KMS-11 (cell line): ENCODE data around the gene ADAMTS6.

Experiments used
- H2AFZ ChIP-seq: fragments of 200-600 bp; sonication (generic); 2 replicates; pipeline ENCODE4 v1.6.1; 2016; ENCODE audit warnings: antibody characterized with exemption, mixed run types, low read depth
- H3K27ac ChIP-seq: fragments of 200-600 bp; sonication (generic); 2 replicates; pipeline ENCODE4 v1.6.1; 2016; ENCODE audit warnings: mild to moderate bottlenecking, mixed run types
- H3K27me3 ChIP-seq: fragments of 200-600 bp; sonication (generic); 2 replicates; pipeline ENCODE4 v1.6.1; 2017; ENCODE audit warnings: mild to moderate bottlenecking, low read depth, mixed run types, moderate library complexity; ENCODE audit not compliant: insufficient read depth
- H3K36me3 ChIP-seq: fragments of 200-600 bp; sonication (generic); 2 replicates; pipeline ENCODE4 v1.6.1; 2017; ENCODE audit warnings: mild to moderate bottlenecking, mixed run types; ENCODE audit not compliant: insufficient read depth
- H3K4me1 ChIP-seq: fragments of 200-600 bp; sonication (generic); 2 replicates; pipeline ENCODE4 v1.6.1; 2016; ENCODE audit warnings: mild to moderate bottlenecking, low read depth, mixed run types; ENCODE audit not compliant: poor library complexity, severe bottlenecking
- H3K4me2 ChIP-seq: fragments of 200-600 bp; sonication (generic); 2 replicates; pipeline ENCODE4 v1.7.0; 2016; ENCODE audit warnings: mild to moderate bottlenecking, mixed run types
- H3K4me3 ChIP-seq: fragments of 200-600 bp; sonication (generic); IDR thresholded peaks from 2 replicates; pipeline ENCODE4 v1.6.1; 2017; ENCODE audit warnings: low read depth, low read length, mixed read lengths; ENCODE audit not compliant: insufficient read depth
- H3K79me2 ChIP-seq: fragments of 200-600 bp; sonication (generic); 2 replicates; pipeline ENCODE4 v1.6.1; 2016; ENCODE audit warnings: low read depth, mixed run types; ENCODE audit not compliant: insufficient read depth
- H3K9ac ChIP-seq: fragments of 200-600 bp; sonication (generic); 2 replicates; pipeline ENCODE4 v1.6.1; 2016; ENCODE audit warnings: mild to moderate bottlenecking, mixed run types
- H4K20me1 ChIP-seq: fragments of 200-600 bp; sonication (generic); 2 replicates; pipeline ENCODE4 v1.6.1; 2016; ENCODE audit warnings: mild to moderate bottlenecking, mixed run types; ENCODE audit not compliant: insufficient read depth
- TF ChIP-seq, protein P1 (sequence below): fragments of 200-600 bp; sonication (generic); conservative IDR thresholded peaks from 2 replicates; pipeline ENCODE4 v1.6.1; 2017; ENCODE audit warnings: low read depth, mild to moderate bottlenecking, antibody characterized with exemption, low read length, moderate library complexity, mixed read lengths

ADAMTS6 gene

DNA sequence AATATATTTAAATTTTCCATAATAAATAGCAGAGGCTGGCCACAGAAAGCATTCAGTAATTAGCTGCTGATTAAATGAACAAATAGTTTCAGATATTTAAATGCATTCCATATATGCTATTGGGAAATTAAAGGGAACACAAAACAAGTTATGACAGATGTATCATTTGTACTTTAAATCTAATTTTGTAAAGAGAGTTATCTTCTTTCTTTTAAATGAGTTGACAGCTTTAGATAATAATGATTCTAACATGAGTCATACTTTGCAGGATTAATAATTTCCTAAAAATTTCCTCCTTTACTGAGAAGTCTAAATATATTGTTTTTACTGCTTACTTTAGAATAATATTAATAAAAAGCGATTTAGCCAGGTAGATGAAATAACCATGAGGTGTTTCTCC is 320.1 kb downstream of the ADAMTS6 start:
- Histone ChIP-seq H3K4me2 (no peak overlapping the region), H3K27ac (no peak overlapping the region), H3K79me2 (no peaks in the 10 kb centered on the region), H3K9ac (no peak overlapping the region), H4K20me1 (no peaks in the 10 kb centered on the region), H3K4me1 (no peaks in the 10 kb centered on the region), H3K27me3 (no peaks in the 10 kb centered on the region), H3K36me3 (no peaks in the 10 kb centered on the region), H2AFZ (no peak overlapping the region), H3K4me3 (no peak overlapping the region)
- TF ChIP-seq, protein P1, sequence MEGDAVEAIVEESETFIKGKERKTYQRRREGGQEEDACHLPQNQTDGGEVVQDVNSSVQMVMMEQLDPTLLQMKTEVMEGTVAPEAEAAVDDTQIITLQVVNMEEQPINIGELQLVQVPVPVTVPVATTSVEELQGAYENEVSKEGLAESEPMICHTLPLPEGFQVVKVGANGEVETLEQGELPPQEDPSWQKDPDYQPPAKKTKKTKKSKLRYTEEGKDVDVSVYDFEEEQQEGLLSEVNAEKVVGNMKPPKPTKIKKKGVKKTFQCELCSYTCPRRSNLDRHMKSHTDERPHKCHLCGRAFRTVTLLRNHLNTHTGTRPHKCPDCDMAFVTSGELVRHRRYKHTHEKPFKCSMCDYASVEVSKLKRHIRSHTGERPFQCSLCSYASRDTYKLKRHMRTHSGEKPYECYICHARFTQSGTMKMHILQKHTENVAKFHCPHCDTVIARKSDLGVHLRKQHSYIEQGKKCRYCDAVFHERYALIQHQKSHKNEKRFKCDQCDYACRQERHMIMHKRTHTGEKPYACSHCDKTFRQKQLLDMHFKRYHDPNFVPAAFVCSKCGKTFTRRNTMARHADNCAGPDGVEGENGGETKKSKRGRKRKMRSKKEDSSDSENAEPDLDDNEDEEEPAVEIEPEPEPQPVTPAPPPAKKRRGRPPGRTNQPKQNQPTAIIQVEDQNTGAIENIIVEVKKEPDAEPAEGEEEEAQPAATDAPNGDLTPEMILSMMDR = no peak

DNA sequence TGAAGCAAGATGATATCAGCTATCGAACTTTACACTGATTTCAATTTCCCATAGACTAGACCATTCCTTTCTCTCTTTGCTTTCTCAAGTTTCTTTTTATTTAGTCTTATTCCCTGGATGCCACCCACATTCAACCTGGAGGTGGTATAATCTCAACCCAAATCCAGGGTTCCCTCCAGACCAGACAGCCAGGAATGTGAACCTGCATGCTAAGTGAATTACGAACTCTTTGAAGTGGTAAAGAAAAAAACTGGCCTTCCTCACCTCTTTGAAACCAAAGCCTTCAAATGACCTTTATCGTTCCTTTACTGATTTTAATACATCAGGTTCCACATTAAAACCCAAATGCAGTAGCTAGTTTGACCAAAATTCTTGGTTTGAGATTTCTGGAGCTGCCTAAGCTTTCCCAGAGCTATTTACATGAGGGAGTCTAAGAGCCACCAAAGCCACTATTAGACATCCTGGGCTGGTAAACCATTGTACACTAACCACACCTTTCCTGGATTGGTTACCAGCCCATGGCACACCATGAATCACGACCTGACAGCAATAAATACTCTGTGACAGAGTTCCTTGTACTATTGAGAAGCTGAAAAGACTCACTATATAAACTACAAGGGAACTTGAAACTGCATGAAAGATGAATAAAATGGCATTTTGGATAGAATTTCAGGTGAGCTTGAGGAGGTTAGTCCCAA is 323.7 kb downstream of the ADAMTS6 start:
- Histone ChIP-seq H3K4me3 (no peak overlapping the region), H2AFZ (no peak overlapping the region), H3K9ac (no peak overlapping the region), H3K27ac (no peak overlapping the region), H3K4me1 (no peaks in the 10 kb centered on the region), H3K27me3 (no peaks in the 10 kb centered on the region), H3K36me3 (no peaks in the 10 kb centered on the region), H3K79me2 (no peaks in the 10 kb centered on the region), H4K20me1 (no peaks in the 10 kb centered on the region), H3K4me2 (no peak overlapping the region)
- TF ChIP-seq, protein P1 = no peak

DNA sequence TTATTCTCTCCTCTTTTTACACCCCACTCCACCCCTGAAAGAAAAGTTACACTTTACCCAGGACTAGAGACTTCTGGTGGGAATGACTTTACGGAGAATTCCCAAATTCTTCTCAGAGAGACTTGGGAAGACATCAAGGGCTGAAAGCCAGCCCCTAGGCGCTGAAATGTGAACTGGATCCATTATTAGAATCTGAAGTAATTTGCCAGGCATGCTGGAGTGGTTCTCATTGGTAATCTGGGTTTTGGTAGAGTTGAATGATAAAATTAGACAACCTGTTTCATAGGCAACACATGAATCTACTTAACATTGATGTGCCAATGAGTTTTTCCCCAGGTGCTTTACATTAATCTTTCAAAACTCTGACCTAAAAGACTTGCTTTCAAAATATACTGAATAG is 324.8 kb downstream of the ADAMTS6 start:
- TF ChIP-seq, protein P1 = no peak

GRCh38 chr5:65152131-65152530 is 329.6 kb downstream of the ADAMTS6 start:
- H3K4me1 ChIP-seq = no peaks in the 10 kb centered on the region
- no peak overlapping the region for H3K27ac ChIP-seq
- H3K4me2 ChIP-seq = no peak overlapping the region
- no peak overlapping the region for H3K9ac ChIP-seq
- TF ChIP-seq, protein P1 = no peak
- no peaks in the 10 kb centered on the region for H3K79me2 ChIP-seq
- H3K27me3 ChIP-seq = no peaks in the 10 kb centered on the region
- no peaks in the 10 kb centered on the region for H3K36me3 ChIP-seq
- no peak overlapping the region for H3K4me3 ChIP-seq
- H2AFZ ChIP-seq = no peak overlapping the region
- no peaks in the 10 kb centered on the region for H4K20me1 ChIP-seq

More for the DNA sequence above, 324.8 kb downstream of the ADAMTS6 start:
- H3K4me1 ChIP-seq = no peaks in the 10 kb centered on the region
- H3K4me2 ChIP-seq = no peak overlapping the region
- no peak overlapping the region for H3K27ac ChIP-seq
- no peak overlapping the region for H3K4me3 ChIP-seq
- no peaks in the 10 kb centered on the region for H4K20me1 ChIP-seq
- no peak overlapping the region for H3K9ac ChIP-seq
- H3K79me2 ChIP-seq = no peaks in the 10 kb centered on the region
- H3K36me3 ChIP-seq = no peaks in the 10 kb centered on the region
- no peaks in the 10 kb centered on the region for H3K27me3 ChIP-seq
- H2AFZ ChIP-seq = no peak overlapping the region
